ENCODE data around the gene TTYH3. TPM values are rescaled to one million over a fixed set of nuclear protein-coding genes. Genes with fewer than 3 reads are reported as not detected.

Gene TTYH3
- total RNA-seq, 1 experiment from 2014 or later: 178 TPM

GRCh38 chr7:2612445-2613097, 19.2 kb upstream of the TTYH3 start:
- no peaks in the 10 kb centered on the region for H3K9me3 Mint-ChIP-seq
- TF ChIP-seq ZNF263 (CRISPR knock-in tag; IDR thresholded peaks at IDR 0.05; ENCODE audit: low read depth) (no peak), SP1 (CRISPR knock-in tag; conservative IDR thresholded peaks at IDR 0.05) (peak; percentile 79)
- DNase-seq (ENCODE audit: low spot score) (peak; percentile 99), ATAC-seq (peak; percentile 91)
- H3K4me1 Mint-ChIP-seq: peaks cover 30% of the 10 kb centered on the region
- H3K4me3 Mint-ChIP-seq: no peak overlapping the region
- H3K36me3 Mint-ChIP-seq: no peaks in the 10 kb centered on the region
- ChIA-PET POLR2A (interaction anchor here (0.5 to 1.9 kb wide), 3 partner anchors 9 to 24 kb away, joined by 5 to 6 read pairs (median 6); no protein-coding TSS in a partner anchor), CTCF (interaction anchor here (0.7 to 3.9 kb wide), 21 partner anchors 9 to 181 kb away, joined by 3 to 27 read pairs (median 5); partner anchors contain the start of genes BRAT1 and TTYH3)
- peak overlapping the region; percentile 88 for H3K27ac Mint-ChIP-seq
- no peaks in the 10 kb centered on the region for H3K27me3 Mint-ChIP-seq (ENCODE audit: low read depth)

- CTCF ChIA-PET: interaction anchor here (0.7 to 3.9 kb wide), 18 partner anchors 9 to 182 kb away, joined by 3 to 27 read pairs (median 4); partner anchors contain the start of genes BRAT1 and TTYH3
- no peaks in the 10 kb centered on the region; the same call in 1 of the 2 replicates for H3K27me3 Mint-ChIP-seq (ENCODE audit: low read depth)
- H3K4me3 Mint-ChIP-seq: no peak overlapping the region
- ATAC-seq: peak; percentile 18
- DNase-seq (ENCODE audit: low spot score): no peak
- H3K4me1 Mint-ChIP-seq: peaks cover 34% of the 10 kb centered on the region
- POLR2A ChIA-PET: interaction anchor here (0.5 to 1.9 kb wide), 3 partner anchors 9 to 25 kb away, joined by 5 to 6 read pairs (median 6); no protein-coding TSS in a partner anchor
- peak overlapping the region; percentile 88 for H3K27ac Mint-ChIP-seq
- no peaks in the 10 kb centered on the region for H3K9me3 Mint-ChIP-seq
- TF ChIP-seq GABPB1 (CRISPR knock-in tag; IDR thresholded peaks at IDR 0.05) (no peak), ZNF671 (CRISPR knock-in tag; IDR thresholded peaks at IDR 0.05) (no peak), EMX1 (CRISPR knock-in tag; IDR thresholded peaks at IDR 0.05) (no peak), MAX (CRISPR knock-in tag; IDR thresholded peaks at IDR 0.05) (no peak), NR1H2 (CRISPR knock-in tag; IDR thresholded peaks at IDR 0.05) (no peak), GTF2I (CRISPR knock-in tag; conservative IDR thresholded peaks at IDR 0.05) (no peak), ZNF138 (CRISPR knock-in tag; conservative IDR thresholded peaks at IDR 0.05) (no peak)
- H3K36me3 Mint-ChIP-seq: no peaks in the 10 kb centered on the region
Observed at GRCh38 chr7:2613098-2613930, 18.5 kb upstream of the TTYH3 start.

- no peaks in the 10 kb centered on the region; the same call in 1 of the 2 replicates for H3K27me3 Mint-ChIP-seq (ENCODE audit: low read depth)
- no peak for ATAC-seq
- H3K4me3 Mint-ChIP-seq: no peak overlapping the region
- H3K36me3 Mint-ChIP-seq: no peaks in the 10 kb centered on the region
- ChIA-PET POLR2A (interaction anchor here (1.9 kb wide), 1 partner anchor 20 kb away, joined by 6 read pairs; no protein-coding TSS in a partner anchor), CTCF (interaction anchor here (0.7 to 3.9 kb wide), 4 partner anchors 8 to 96 kb away, joined by 3 to 27 read pairs (median 5); partner anchors contain the start of gene TTYH3)
- DNase-seq (ENCODE audit: low spot score): no peak
- no peaks in the 10 kb centered on the region for H3K9me3 Mint-ChIP-seq
- H3K4me1 Mint-ChIP-seq: peaks cover 30% of the 10 kb centered on the region
- no peak overlapping the region for H3K27ac Mint-ChIP-seq
- TF ChIP-seq MYBL2 (CRISPR knock-in tag; IDR thresholded peaks at IDR 0.05) (no peak), ZNF416 (CRISPR knock-in tag; IDR thresholded peaks at IDR 0.05) (no peak), ATF1 (CRISPR knock-in tag; IDR thresholded peaks at IDR 0.05) (no peak), PRRX2 (CRISPR knock-in tag; IDR thresholded peaks at IDR 0.05) (no peak), GRHL2 (CRISPR knock-in tag; IDR thresholded peaks at IDR 0.05; ENCODE audit: insufficient replicate concordance, severe bottlenecking) (no peak), ZNF232 (CRISPR knock-in tag; IDR thresholded peaks at IDR 0.05) (no peak), ZSCAN18 (CRISPR knock-in tag; IDR thresholded peaks at IDR 0.05) (no peak), ZNF219 (CRISPR knock-in tag; IDR thresholded peaks at IDR 0.05; ENCODE audit: borderline replicate concordance) (no peak), USF1 (CRISPR knock-in tag; IDR thresholded peaks at IDR 0.05) (no peak), OVOL2 (CRISPR knock-in tag; IDR thresholded peaks at IDR 0.05; ENCODE audit: borderline replicate concordance) (no peak), TEAD1 (CRISPR knock-in tag; IDR thresholded peaks at IDR 0.05) (no peak), ZNF423 (CRISPR knock-in tag; IDR thresholded peaks at IDR 0.05) (no peak), CBFB (CRISPR knock-in tag; IDR thresholded peaks at IDR 0.05; ENCODE audit: low read depth) (no peak), NR3C1 (CRISPR knock-in tag; conservative IDR thresholded peaks at IDR 0.05; ENCODE audit: low read depth) (no peak), CREB1 (CRISPR knock-in tag; IDR thresholded peaks at IDR 0.05) (no peak), NFYB (CRISPR knock-in tag; conservative IDR thresholded peaks at IDR 0.05; ENCODE audit: low read depth) (no peak), ZNF317 (CRISPR knock-in tag; IDR thresholded peaks at IDR 0.05; ENCODE audit: borderline replicate concordance, low read depth) (no peak), ATF2 (CRISPR knock-in tag; IDR thresholded peaks at IDR 0.05; ENCODE audit: borderline replicate concordance, low read depth) (no peak), RELA (CRISPR knock-in tag; IDR thresholded peaks at IDR 0.05; ENCODE audit: borderline replicate concordance) (no peak)
Observed at GRCh38 chr7:2613931-2614600, 17.7 kb upstream of the TTYH3 start.
